ENCODE data around the gene SRL.

DNA sequence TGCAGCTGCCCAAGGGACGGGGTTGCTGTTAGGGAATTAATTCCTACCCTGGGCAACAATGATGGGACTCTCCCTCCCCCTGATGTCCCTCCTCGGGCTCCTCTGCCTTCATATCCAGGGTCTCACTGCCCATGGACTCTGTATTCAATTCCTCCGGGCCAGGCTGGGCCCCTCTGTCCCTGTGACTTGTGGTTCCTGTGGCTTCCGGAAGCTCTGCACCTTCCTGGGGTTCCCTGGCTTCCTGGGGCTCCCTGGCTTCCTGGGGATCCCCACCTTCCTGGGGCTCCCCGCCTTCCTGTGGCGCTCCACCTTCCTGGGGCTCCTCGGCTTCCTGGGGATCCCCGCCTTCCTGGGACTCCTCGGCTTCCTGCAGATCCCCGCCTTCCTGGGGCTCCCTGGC lies 35.2 kb downstream of the SRL start:
- TF ChIP-seq, protein P1, sequence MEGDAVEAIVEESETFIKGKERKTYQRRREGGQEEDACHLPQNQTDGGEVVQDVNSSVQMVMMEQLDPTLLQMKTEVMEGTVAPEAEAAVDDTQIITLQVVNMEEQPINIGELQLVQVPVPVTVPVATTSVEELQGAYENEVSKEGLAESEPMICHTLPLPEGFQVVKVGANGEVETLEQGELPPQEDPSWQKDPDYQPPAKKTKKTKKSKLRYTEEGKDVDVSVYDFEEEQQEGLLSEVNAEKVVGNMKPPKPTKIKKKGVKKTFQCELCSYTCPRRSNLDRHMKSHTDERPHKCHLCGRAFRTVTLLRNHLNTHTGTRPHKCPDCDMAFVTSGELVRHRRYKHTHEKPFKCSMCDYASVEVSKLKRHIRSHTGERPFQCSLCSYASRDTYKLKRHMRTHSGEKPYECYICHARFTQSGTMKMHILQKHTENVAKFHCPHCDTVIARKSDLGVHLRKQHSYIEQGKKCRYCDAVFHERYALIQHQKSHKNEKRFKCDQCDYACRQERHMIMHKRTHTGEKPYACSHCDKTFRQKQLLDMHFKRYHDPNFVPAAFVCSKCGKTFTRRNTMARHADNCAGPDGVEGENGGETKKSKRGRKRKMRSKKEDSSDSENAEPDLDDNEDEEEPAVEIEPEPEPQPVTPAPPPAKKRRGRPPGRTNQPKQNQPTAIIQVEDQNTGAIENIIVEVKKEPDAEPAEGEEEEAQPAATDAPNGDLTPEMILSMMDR (IDR thresholded peaks at IDR 0.05), result no peak
- TF ChIP-seq EZH2 (IDR thresholded peaks at IDR 0.05; ENCODE audit: borderline replicate concordance, insufficient read depth, low read depth, low read length, poor library complexity, severe bottlenecking), result no peak
